ENCODE measurements around the gene MLLT3.

The MLLT3 gene

GRCh38 chr9:20418485-20418884, 203.8 kb downstream of the MLLT3 start:
- DNase-seq (ENCODE audit: low read depth, low spot score) = no peak

- DNase-seq (ENCODE audit: low read depth, low spot score) = no peak
Measured at GRCh38 chr9:20417373-20418080, 204.8 kb downstream of the MLLT3 start.

DNA sequence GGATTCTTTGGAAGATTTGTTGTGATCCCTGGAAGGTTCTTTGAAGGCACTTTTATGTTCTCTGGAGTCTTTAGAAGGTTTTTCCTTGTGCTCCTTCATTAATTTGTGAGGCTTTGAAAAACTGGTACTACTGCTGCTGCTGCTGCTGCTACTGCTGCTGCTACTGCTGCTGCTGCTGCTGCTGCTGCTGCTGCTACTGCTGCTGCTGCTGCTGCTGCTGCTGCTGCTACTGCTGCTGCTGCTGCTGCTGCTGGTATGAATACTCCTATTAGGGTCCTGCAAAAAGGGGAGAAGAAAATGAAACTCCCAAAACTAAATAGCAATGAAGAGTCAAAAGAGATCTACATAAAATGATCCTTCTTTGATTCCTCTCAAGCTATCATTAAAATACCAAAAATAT, 208.1 kb downstream of the MLLT3 start:
- DNase-seq (ENCODE audit: low read depth, low spot score) = no peak

- no peak for DNase-seq (ENCODE audit: low read depth, low spot score)
Measured at GRCh38 chr9:20409321-20410092, 212.8 kb downstream of the MLLT3 start.

DNA sequence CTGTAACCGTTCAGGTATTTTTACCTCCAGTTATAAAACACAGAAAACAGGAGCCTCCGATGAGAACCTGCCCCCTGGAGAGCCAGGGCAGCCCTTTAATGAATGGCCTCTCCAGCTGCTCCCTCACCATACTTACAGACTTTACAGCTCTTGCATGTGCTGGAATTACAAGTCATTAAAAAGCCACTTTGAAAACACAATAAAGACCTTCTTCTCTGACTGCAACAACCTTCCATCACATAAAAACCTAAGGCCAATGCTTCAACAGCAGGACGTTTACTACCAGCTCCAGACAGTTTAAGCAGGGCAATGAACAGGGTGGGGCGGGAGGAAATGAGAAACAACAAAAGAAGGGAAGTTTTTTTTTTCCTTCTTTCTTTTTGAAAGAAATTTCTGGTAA, 213.8 kb downstream of the MLLT3 start:
- no peak for DNase-seq (ENCODE audit: low read depth, low spot score)

GRCh38 chr9:20407013-20407412, 215.3 kb downstream of the MLLT3 start:
- DNase-seq (ENCODE audit: low read depth, low spot score) = no peak

DNA sequence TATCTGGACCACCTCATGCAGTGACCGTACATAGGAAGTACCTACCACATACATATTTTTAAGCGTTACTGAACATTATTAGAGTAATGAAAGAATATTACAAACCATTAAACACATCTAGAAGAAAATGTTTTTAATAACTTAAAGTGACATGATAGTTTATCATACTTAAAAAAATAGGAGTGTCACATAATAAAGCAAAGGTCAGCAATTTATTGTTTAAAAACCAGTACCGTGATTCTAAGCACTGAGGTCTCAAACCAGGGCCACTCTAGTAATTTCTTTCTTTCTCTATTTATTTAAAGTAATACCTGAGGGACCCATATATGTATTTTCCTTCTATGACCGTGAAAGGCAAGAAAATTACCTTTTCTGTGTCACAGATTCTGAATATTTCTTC, 216.0 kb downstream of the MLLT3 start:
- DNase-seq (ENCODE audit: low read depth, low spot score) = no peak

GRCh38 chr9:20405616-20406015, 216.7 kb downstream of the MLLT3 start:
- no peak for DNase-seq (ENCODE audit: low read depth, low spot score)

GRCh38 chr9:20405078-20405477, 217.2 kb downstream of the MLLT3 start:
- DNase-seq (ENCODE audit: low read depth, low spot score) = no peak

DNA sequence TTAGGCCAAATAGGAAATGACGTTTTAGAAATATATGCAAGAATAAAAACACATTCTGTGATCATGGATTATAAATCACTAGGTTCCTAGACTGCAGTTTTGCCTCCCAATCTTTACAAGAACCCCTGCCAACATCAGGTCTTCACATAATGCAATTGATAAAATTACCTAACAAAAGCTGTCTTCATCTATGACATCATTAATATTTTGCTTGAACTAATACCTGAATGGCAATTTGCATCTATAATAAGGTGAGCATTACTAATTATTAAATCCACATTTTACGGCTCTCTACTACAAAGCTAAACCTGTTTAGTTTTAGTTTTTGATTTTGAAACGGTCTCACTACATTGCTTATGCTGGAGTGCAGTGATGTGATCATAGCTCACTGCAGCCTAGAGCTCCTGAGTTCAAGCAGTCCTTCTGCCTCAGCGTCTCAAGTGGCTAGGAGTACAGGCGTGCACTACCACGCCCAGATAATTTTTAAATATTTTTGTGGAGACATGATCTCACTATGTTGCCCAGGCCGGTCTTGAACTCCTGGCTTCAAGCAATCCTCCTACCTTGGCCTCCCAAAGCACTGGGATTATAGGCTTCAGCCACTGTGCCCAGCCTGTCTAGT, 218.0 kb downstream of the MLLT3 start:
- DNase-seq (ENCODE audit: low read depth, low spot score) = no peak

- no peak for DNase-seq (ENCODE audit: low read depth, low spot score)
Measured at GRCh38 chr9:20403346-20403745, 219.0 kb downstream of the MLLT3 start.

DNA sequence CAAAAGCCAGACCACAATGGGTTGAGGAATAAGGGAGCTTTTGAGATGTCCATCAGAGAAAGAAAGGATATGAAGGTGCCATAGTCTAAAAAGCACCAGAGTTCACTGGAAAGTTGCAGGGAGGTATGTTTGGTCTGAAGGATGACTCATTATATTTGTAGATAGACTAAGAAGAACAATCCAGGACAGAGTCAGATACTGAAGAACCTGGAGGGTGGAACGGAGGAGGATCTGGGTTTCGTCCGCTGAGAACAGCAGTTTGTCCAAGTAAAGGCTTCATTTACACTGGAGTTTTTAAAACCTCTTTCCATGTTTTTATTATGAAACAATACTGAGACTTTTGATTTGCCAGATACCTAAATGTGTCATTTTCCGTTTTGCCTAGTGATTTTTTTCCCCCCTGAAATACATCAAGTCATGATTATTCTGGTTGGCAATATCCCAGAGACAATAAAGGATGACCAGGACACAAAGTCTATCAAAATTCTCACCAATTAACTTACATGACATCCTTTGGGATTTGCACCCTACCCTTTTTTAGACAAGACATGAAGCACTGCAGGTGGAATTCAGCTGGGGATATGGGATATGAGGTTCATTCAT, 219.9 kb downstream of the MLLT3 start:
- no peak for DNase-seq (ENCODE audit: low read depth, low spot score)

DNA sequence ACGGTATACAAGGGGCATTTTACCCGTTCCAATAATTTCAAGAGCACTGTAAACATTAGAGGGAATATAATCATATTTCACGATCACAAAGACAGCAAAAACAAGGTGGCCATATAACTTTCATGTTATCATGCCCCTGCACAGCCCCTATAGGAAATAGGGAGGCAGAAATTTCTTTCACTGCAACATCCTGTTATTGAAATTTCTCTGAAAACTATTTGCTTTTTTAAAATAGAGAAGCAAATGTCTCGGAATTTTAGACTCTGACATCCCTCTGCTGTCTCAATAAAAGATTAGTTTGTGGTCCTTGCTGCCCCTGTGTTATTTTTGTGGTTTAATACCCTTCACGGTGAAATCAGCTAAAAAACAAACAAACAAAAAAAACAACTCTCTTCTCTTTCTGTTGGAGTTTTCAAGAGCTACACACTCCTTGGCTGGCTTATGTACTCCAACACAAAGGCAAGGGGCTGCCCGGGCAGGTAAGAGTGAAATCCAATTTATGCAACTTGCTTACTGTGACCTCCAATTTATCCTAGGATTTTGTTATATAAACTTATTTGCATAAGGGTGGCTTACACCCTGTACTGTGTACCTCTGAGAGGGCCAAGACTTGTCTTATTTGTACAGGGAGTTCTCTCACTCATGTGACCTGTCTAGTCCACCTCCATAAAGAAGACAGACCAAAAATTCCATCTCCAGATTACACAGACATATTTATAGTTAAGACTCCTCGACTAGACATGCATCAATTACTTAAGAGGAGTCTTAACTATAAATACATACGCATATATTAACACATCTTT, 223.6 kb downstream of the MLLT3 start:
- no peak for DNase-seq (ENCODE audit: low read depth, low spot score)

GRCh38 chr9:20397348-20397747, 225.0 kb downstream of the MLLT3 start:
- DNase-seq (ENCODE audit: low read depth, low spot score) = no peak

DNA sequence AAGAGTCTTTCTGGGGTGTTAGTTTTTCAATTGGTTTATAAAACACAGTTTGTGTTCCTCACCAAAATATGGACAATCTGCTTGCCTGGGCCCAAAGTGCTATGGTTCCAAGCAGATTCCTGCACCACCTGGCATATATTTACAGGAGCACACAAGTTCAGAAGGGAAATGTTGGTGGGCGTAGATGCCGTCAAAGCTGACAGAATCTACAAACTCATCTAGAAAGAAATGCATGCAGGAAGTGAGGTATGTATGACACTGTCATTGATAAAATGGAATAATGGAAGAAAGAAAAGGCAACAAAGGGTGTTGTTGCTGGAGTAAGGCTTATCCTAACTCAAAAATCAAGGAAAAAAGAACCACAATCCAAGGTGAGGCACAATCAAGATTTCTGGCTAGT, 225.8 kb downstream of the MLLT3 start:
- no peak for DNase-seq (ENCODE audit: low read depth, low spot score)

- no peak for DNase-seq (ENCODE audit: low read depth, low spot score)
Measured at GRCh38 chr9:20395651-20396050, 226.6 kb downstream of the MLLT3 start.

- DNase-seq (ENCODE audit: low read depth, low spot score) = no peak
Measured at GRCh38 chr9:20394969-20395368, 227.3 kb downstream of the MLLT3 start.

DNA sequence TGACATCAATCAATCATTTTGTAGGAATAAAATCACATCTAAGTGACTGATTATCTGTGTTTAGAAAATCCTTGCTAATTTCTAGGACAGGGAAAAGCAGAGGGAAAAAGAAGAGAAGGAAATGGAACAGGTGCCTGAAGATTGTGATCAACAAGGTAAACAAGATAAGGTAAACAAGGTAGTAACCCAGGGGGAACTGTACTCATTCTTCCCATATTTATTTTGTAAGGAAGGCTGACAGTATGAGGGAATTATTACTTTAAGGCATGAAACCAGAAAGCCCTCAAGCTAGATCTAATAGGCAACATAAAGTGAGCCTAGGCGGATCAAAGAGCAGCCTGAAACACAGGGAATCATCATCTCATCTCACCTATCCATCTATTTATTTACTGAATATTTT, 231.1 kb downstream of the MLLT3 start:
- DNase-seq (ENCODE audit: low read depth, low spot score) = no peak

GRCh38 chr9:20390400-20390799, 231.9 kb downstream of the MLLT3 start:
- DNase-seq (ENCODE audit: low read depth, low spot score) = no peak

GRCh38 chr9:20387062-20387461, 235.2 kb downstream of the MLLT3 start:
- no peak for DNase-seq (ENCODE audit: low read depth, low spot score)

DNA sequence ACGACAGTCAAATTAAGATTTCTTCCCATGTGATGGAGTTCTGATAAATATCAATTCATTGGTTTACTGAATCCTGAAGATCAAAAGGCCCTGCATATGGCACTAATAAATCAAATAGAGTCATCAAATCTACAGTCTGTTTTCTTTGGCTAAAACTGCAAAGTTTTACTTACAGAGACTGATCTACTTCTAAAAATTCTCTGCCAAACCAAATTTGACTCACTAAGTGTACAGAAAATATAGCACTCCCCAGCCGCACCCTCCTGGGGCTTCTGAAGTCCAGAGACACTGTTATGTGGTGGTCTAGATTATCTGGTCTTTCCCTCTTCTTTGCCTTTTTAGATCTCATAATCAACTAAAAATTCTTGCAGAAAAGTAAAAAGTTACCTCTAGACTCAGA, 237.7 kb downstream of the MLLT3 start:
- DNase-seq (ENCODE audit: low read depth, low spot score) = no peak
